ENCODE data around the gene TSPAN16.

- TF ChIP-seq CTCF (conservative IDR thresholded peaks at IDR 0.05; ENCODE audit: low read depth in 2 of 2), result no peak
- no peak for TF ChIP-seq POLR2AphosphoS5 (IDR thresholded peaks at IDR 0.05; ENCODE audit: low read depth)
- TF ChIP-seq CREB1 (CRISPR knock-in tag; IDR thresholded peaks at IDR 0.05; ENCODE audit: low read depth), result no peak
Measured at GRCh38 chr19:11322269-11323024, 26.5 kb downstream of the TSPAN16 start.
